ENCODE measurements around the gene CEP70. TPM values are rescaled to one million over a fixed set of nuclear protein-coding genes. Genes with fewer than 3 reads are reported as not detected.

Gene CEP70
- total RNA-seq, 1 experiment from 2014 or later = 32.6 TPM

- no peaks in the 10 kb centered on the region for H3K79me1 ChIP-seq (ENCODE audit: insufficient read depth, low read depth, low read length, poor library complexity, severe bottlenecking)
- no peak overlapping the region for H4K8ac ChIP-seq (replicated peaks; ENCODE audit: insufficient read length, low read depth, low read length)
- H3K36me3 Mint-ChIP-seq (ENCODE audit: insufficient read depth in 1 of 3, low read depth in 3 of 3) = peaks cover 18 to 40% (median 37%) of the 10 kb centered on the region in 3 experiments
- no peak overlapping the region for H3K23ac ChIP-seq (ENCODE audit: insufficient read length, low read depth, low read length)
- no peaks in the 10 kb centered on the region for H3K27me3 ChIP-seq (ENCODE audit: insufficient read depth, low read length)
- H3K14ac ChIP-seq (ENCODE audit: insufficient read depth, low read length) = no peak overlapping the region
- no peak overlapping the region for H3K27ac ChIP-seq (ENCODE audit: insufficient read length, low read depth, low read length)
- H4K5ac ChIP-seq (ENCODE audit: insufficient read length, low read depth, low read length) = no peak overlapping the region
- H2BK20ac ChIP-seq (ENCODE audit: low read depth, low read length, poor library complexity, severe bottlenecking) = no peak overlapping the region
- H4K20me1 ChIP-seq (ENCODE audit: control insufficient read depth, insufficient read depth, insufficient read length) = no peaks in the 10 kb centered on the region
- H3K4ac ChIP-seq (ENCODE audit: low read depth, low read length) = no peak overlapping the region
- no peak overlapping the region for H2AK5ac ChIP-seq (ENCODE audit: insufficient read length, low read length)
- H3K79me2 ChIP-seq (ENCODE audit: insufficient read depth, low read length) = no peaks in the 10 kb centered on the region
- peaks cover 21% of the 10 kb centered on the region for H3K27me3 Mint-ChIP-seq (ENCODE audit: low read depth)
- H2BK12ac ChIP-seq (ENCODE audit: insufficient read length, low read depth, low read length) = no peak overlapping the region
- H4K91ac ChIP-seq (ENCODE audit: insufficient read length, low read depth, low read length) = no peak overlapping the region
- H2BK5ac ChIP-seq (ENCODE audit: insufficient read length, low read length) = no peak overlapping the region
- no peak overlapping the region for H2BK15ac ChIP-seq (ENCODE audit: low read depth, low read length)
- no peak overlapping the region for H3K56ac ChIP-seq (ENCODE audit: insufficient read length, low read depth, low read length)
- H3T11ph ChIP-seq (ENCODE audit: low read length) = no peak overlapping the region
- H3K4me1 Mint-ChIP-seq = no peaks in the 10 kb centered on the region
- DNase-seq = no peak
- no CpG with 5 or more reads among the region's 4 CpGs for WGBS (ENCODE audit: extremely low coverage, insufficient read length, low lambda C conversion rate)
- no peaks in the 10 kb centered on the region for H3K4me1 ChIP-seq (ENCODE audit: insufficient read depth, low read length)
- H2AFZ ChIP-seq (ENCODE audit: low read length) = no peak overlapping the region
- H3K9me3 ChIP-seq (ENCODE audit: control insufficient read depth, low read depth, low read length) = peaks cover 9% of the 10 kb centered on the region
- no peak overlapping the region for H2BK120ac ChIP-seq (ENCODE audit: low read depth, low read length, poor library complexity, severe bottlenecking)
- no peak overlapping the region for H3K27ac Mint-ChIP-seq
- H3K23me2 ChIP-seq (ENCODE audit: insufficient read length, low read depth, low read length, poor library complexity, severe bottlenecking) = no peaks in the 10 kb centered on the region
- H3K9ac ChIP-seq (ENCODE audit: extremely low read depth, insufficient read length, low read length) = no peak overlapping the region
- no peak for TF ChIP-seq CTCF (conservative IDR thresholded peaks at IDR 0.05)
- no peak overlapping the region for H3K4me2 ChIP-seq (ENCODE audit: insufficient read depth, insufficient read length, low read length)
- peaks cover 40 to 47% of the 10 kb centered on the region in 2 experiments for H3K9me3 Mint-ChIP-seq
- H3K4me3 Mint-ChIP-seq = no peak overlapping the region
- H3K18ac ChIP-seq (ENCODE audit: insufficient read length, low read depth, low read length) = no peak overlapping the region
Measured at GRCh38 chr3:138640537-138640936, 46.5 kb upstream of the CEP70 start.

Data from H9 (cell line).